Neural cell (in vitro differentiated cells): ENCODE measurements around the gene GPR161. TPM values are rescaled to one million over a fixed set of nuclear protein-coding genes. Genes with fewer than 3 reads are reported as not detected.

ENCODE experiments used
- H2AFZ ChIP-seq: fragments of 200-600, 300-800 bp; sonication (generic), shearing (Covaris generic); 2 replicates; pipeline ENCODE4 v1.6.0; 2014; ENCODE audit warnings: low read depth, mild to moderate bottlenecking, antibody characterized with exemption, low read length, moderate library complexity
- H3F3A ChIP-seq: fragments of 200-600 bp; shearing (Covaris generic); 2 replicates; pipeline ENCODE4 v1.6.1; 2016; ENCODE audit warnings: mild to moderate bottlenecking, moderate library complexity, mixed read lengths, antibody characterized with exemption, low read length; ENCODE audit not compliant: insufficient read depth, poor library complexity, severe bottlenecking
- H3K27ac ChIP-seq: fragments of 200-600, 300-800 bp; sonication (generic), shearing (Covaris generic); 2 replicates; pipeline ENCODE4 v1.5.1; 2014; ENCODE audit warnings: mild to moderate bottlenecking, low read length, moderate library complexity
- H3K27me3 ChIP-seq: fragments of 300-800, 200-600 bp; sonication (generic), shearing (Covaris generic); 2 replicates; pipeline ENCODE4 v1.6.0; 2014; ENCODE audit warnings: mild to moderate bottlenecking, low read depth, low read length, moderate library complexity; ENCODE audit not compliant: insufficient read depth
- H3K36me3 ChIP-seq: fragments of 300-800, 200-600 bp; sonication (generic), shearing (Covaris generic); 2 replicates; pipeline ENCODE4 v1.5.1; 2014; ENCODE audit warnings: mild to moderate bottlenecking, antibody characterized with exemption, low read length, moderate library complexity; ENCODE audit not compliant: insufficient read depth
- H3K4me2 ChIP-seq: fragments of 300-800, 200-600 bp; sonication (generic), shearing (Covaris generic); 2 replicates; pipeline ENCODE4 v1.6.0; 2014; ENCODE audit warnings: mild to moderate bottlenecking, low read length
- H3K4me3 ChIP-seq: fragments of 300-800, 200-600 bp; sonication (generic), shearing (Covaris generic); 2 replicates; pipeline ENCODE4 v1.5.1; 2014; ENCODE audit warnings: mild to moderate bottlenecking, low read length, moderate library complexity
- H3K79me2 ChIP-seq: fragments of 200-600 bp; shearing (Covaris generic); replicated peaks from 2 replicates; pipeline ENCODE4 v1.6.0; 2014; ENCODE audit warnings: mild to moderate bottlenecking, low read length, moderate library complexity; ENCODE audit not compliant: insufficient read depth
- H3K9ac ChIP-seq: fragments of 300-800, 200-600 bp; sonication (generic), shearing (Covaris generic); 2 replicates; pipeline ENCODE4 v1.6.1; 2016; ENCODE audit warnings: mild to moderate bottlenecking, low read length, mixed read lengths
- H3K9me2 ChIP-seq: fragments of 200-600 bp; shearing (Covaris generic); 2 replicates; pipeline ENCODE4 v1.6.1; 2016; ENCODE audit warnings: mild to moderate bottlenecking, low read length, mixed read lengths; ENCODE audit not compliant: insufficient read depth
- H3K9me3 ChIP-seq: fragments of 200-600, 300-800 bp; sonication (generic), shearing (Covaris generic); 2 replicates; pipeline ENCODE4 v1.6.1; 2016; ENCODE audit warnings: mild to moderate bottlenecking, mixed run types, low read length, moderate library complexity, mixed read lengths
- H4K20me1 ChIP-seq: fragments of 200-600 bp; shearing (Covaris generic); 2 replicates; pipeline ENCODE4 v1.6.1; 2016; ENCODE audit warnings: mild to moderate bottlenecking, mixed run types; ENCODE audit not compliant: insufficient read depth
- CTCF ChIP-seq: fragments of 450-650 bp; IDR thresholded peaks from 2 replicates; pipeline ENCODE4 v1.5.1; 2014; ENCODE audit warnings: antibody characterized with exemption, mild to moderate bottlenecking, moderate library complexity; ENCODE audit not compliant: poor library complexity, severe bottlenecking
- EP300 ChIP-seq: fragments of 450-650 bp; conservative IDR thresholded peaks from 2 replicates; pipeline ENCODE4 v1.6.1; 2014; ENCODE audit warnings: antibody characterized with exemption, mild to moderate bottlenecking, moderate library complexity; ENCODE audit not compliant: poor library complexity, severe bottlenecking
- EZH2 ChIP-seq: fragments of 200-600, 300-800 bp; shearing (Covaris generic), sonication (generic); IDR thresholded peaks from 2 replicates; pipeline ENCODE4 v1.6.1; 2014; ENCODE audit warnings: antibody characterized with exemption, low read length, borderline replicate concordance, mild to moderate bottlenecking; ENCODE audit not compliant: insufficient read depth, poor library complexity, severe bottlenecking
- MXI1 ChIP-seq: fragments of 450-650 bp; conservative IDR thresholded peaks from 2 replicates; pipeline ENCODE4 v1.6.1; 2014; ENCODE audit warnings: antibody characterized with exemption, mild to moderate bottlenecking; ENCODE audit not compliant: poor library complexity, severe bottlenecking
- POLR2AphosphoS5 ChIP-seq: IDR thresholded peaks from 2 replicates; pipeline ENCODE4 v1.6.1; 2012
- RAD21 ChIP-seq: fragments of 450-650 bp; conservative IDR thresholded peaks from 2 replicates; pipeline ENCODE4 v1.6.1; 2014; ENCODE audit warnings: antibody characterized with exemption, mild to moderate bottlenecking, moderate library complexity
- REST ChIP-seq: IDR thresholded peaks from 2 replicates; pipeline ENCODE4 v1.6.1; 2012; ENCODE audit warnings: borderline replicate concordance
- SMC3 ChIP-seq: fragments of 450-650 bp; conservative IDR thresholded peaks from 2 replicates; pipeline ENCODE4 v1.6.1; 2014; ENCODE audit warnings: antibody characterized with exemption, mild to moderate bottlenecking, moderate library complexity; ENCODE audit not compliant: poor library complexity
- TAF1 ChIP-seq: IDR thresholded peaks from 2 replicates; pipeline ENCODE4 v1.6.1; 2012; ENCODE audit warnings: low read depth
- polyA plus RNA-seq: library from polyadenylated mRNA; depleted of rRNA; stranded (reverse); fragments of >200 nt; gene quantifications from 2 replicates; pipeline ENCODE4 v1.2.3, GENCODE V29; 2014

Gene GPR161
- polyA plus RNA-seq, 1 donor from 2014 or later, result 39.0 TPM

- H4K20me1 ChIP-seq, result no peaks in the 10 kb centered on the region
- H2AFZ ChIP-seq, result no peak overlapping the region
- no peaks in the 10 kb centered on the region for H3F3A ChIP-seq
- H3K27me3 ChIP-seq, result no peaks in the 10 kb centered on the region
- TF ChIP-seq SMC3 (no peak), REST (no peak)
- no peak overlapping the region for H3K27ac ChIP-seq
- H3K79me2 ChIP-seq, result no peaks in the 10 kb centered on the region
- no peaks in the 10 kb centered on the region for H3K36me3 ChIP-seq
- no peaks in the 10 kb centered on the region for H3K9me3 ChIP-seq
- no peak overlapping the region for H3K4me2 ChIP-seq
- H3K9ac ChIP-seq, result no peak overlapping the region
- H3K9me2 ChIP-seq, result no peaks in the 10 kb centered on the region
- H3K4me3 ChIP-seq, result no peak overlapping the region
Measured at GRCh38 chr1:168150283-168150682, 13.6 kb upstream of the GPR161 start.

GRCh38 chr1:168148916-168149315, 12.2 kb upstream of the GPR161 start:
- no peak overlapping the region for H2AFZ ChIP-seq
- H3K4me2 ChIP-seq, result no peak overlapping the region
- no peaks in the 10 kb centered on the region for H3F3A ChIP-seq
- no peaks in the 10 kb centered on the region for H3K9me3 ChIP-seq
- no peaks in the 10 kb centered on the region for H3K27me3 ChIP-seq
- H3K4me3 ChIP-seq, result no peak overlapping the region
- H3K79me2 ChIP-seq, result no peaks in the 10 kb centered on the region
- no peak for TF ChIP-seq MXI1
- TF ChIP-seq POLR2AphosphoS5, result no peak
- TF ChIP-seq TAF1, result no peak
- TF ChIP-seq EP300, result no peak
- TF ChIP-seq REST, result no peak
- TF ChIP-seq RAD21, result no peak
- no peak for TF ChIP-seq EZH2
- TF ChIP-seq SMC3, result no peak
- no peak for TF ChIP-seq CTCF
- H3K9me2 ChIP-seq, result no peaks in the 10 kb centered on the region
- H3K27ac ChIP-seq, result no peak overlapping the region
- no peaks in the 10 kb centered on the region for H3K36me3 ChIP-seq
- H3K9ac ChIP-seq, result no peak overlapping the region
- H4K20me1 ChIP-seq, result no peaks in the 10 kb centered on the region
